ENCODE results near the gene UCHL3. TPM values are rescaled to one million over a fixed set of nuclear protein-coding genes. Genes with fewer than 3 reads are reported as not detected.

The UCHL3 gene
- total RNA-seq, 4 donors from 2014 or later, result 11.3 to 44.2 (median 25.6) TPM

GRCh38 chr13:75512253-75512652 is 37.3 kb upstream of the UCHL3 start:
- TF ChIP-seq CTCF (IDR thresholded peaks at IDR 0.05; ENCODE audit: low read depth), result no peak

GRCh38 chr13:75513271-75513670 is 36.3 kb upstream of the UCHL3 start:
- no peak for TF ChIP-seq CTCF (IDR thresholded peaks at IDR 0.05; ENCODE audit: low read depth)

GRCh38 chr13:75514080-75514995 is 35.3 kb upstream of the UCHL3 start:
- TF ChIP-seq CTCF (IDR thresholded peaks at IDR 0.05; ENCODE audit: low read depth), result no peak

GRCh38 chr13:75518439-75519088 is 31.0 kb upstream of the UCHL3 start:
- no peak for TF ChIP-seq CTCF (IDR thresholded peaks at IDR 0.05; ENCODE audit: low read depth)

- no peak for TF ChIP-seq CTCF (IDR thresholded peaks at IDR 0.05; ENCODE audit: low read depth)
Measured at GRCh38 chr13:75521956-75522355, 27.6 kb upstream of the UCHL3 start.

- no peak for TF ChIP-seq CTCF (IDR thresholded peaks at IDR 0.05; ENCODE audit: low read depth)
Measured at GRCh38 chr13:75530549-75530961, 19.0 kb upstream of the UCHL3 start.

- TF ChIP-seq CTCF (IDR thresholded peaks at IDR 0.05; ENCODE audit: low read depth), result no peak
Measured at GRCh38 chr13:75533861-75534260, 15.7 kb upstream of the UCHL3 start.
